Measurements from ENCODE around the gene ZBTB21. TPM values are rescaled to one million over a fixed set of nuclear protein-coding genes. Genes with fewer than 3 reads are reported as not detected.

The ZBTB21 gene
- total and polyA plus RNA-seq, 2 of the 4 experiments (the other 2 are of a cell fraction), result 6.8 to 12.0 TPM

- no peak overlapping the region for H3K4me3 ChIP-seq (ENCODE audit: insufficient read depth, low read depth, low read length)
- CTCF ChIA-PET, result interaction anchor here (0.7 kb wide), 1 partner anchor 895 kb away, joined by 6 read pairs; no protein-coding TSS in a partner anchor
- POLR2A ChIA-PET (ENCODE audit: unreplicated experiment), result no interaction called here
- TF ChIP-seq RAD21 (IDR thresholded peaks at IDR 0.05; ENCODE audit: low read length), result no peak
- no peak for TF ChIP-seq SMC3 (IDR thresholded peaks at IDR 0.05; ENCODE audit: low read depth, low read length)
- TF ChIP-seq RFX5 (IDR thresholded peaks at IDR 0.05; ENCODE audit: low read depth, low read length), result no peak
- no peak for TF ChIP-seq FOS (IDR thresholded peaks at IDR 0.05; ENCODE audit: low read depth, low read length)
- TF ChIP-seq RCOR1 (IDR thresholded peaks at IDR 0.05; ENCODE audit: insufficient replicate concordance, low read length), result no peak
- no peak for TF ChIP-seq MXI1 (IDR thresholded peaks at IDR 0.05; ENCODE audit: borderline replicate concordance, low read depth, low read length)
- TF ChIP-seq CTCF (conservative IDR thresholded peaks at IDR 0.05; ENCODE audit: low read depth, low read length), result no peak
- no peak for TF ChIP-seq MAZ (IDR thresholded peaks at IDR 0.05; ENCODE audit: borderline replicate concordance, low read depth, low read length)
- TF ChIP-seq CHD1 (IDR thresholded peaks at IDR 0.05; ENCODE audit: low read depth, low read length), result no peak
- no peak for TF ChIP-seq MAFK (IDR thresholded peaks at IDR 0.05; ENCODE audit: low read depth, low read length)
- TF ChIP-seq ELK1 (IDR thresholded peaks at IDR 0.05; ENCODE audit: borderline replicate concordance, low read depth, low read length), result no peak
- TF ChIP-seq BHLHE40 (IDR thresholded peaks at IDR 0.05; ENCODE audit: low read depth, low read length), result no peak
- no peak for TF ChIP-seq CEBPB (IDR thresholded peaks at IDR 0.05; ENCODE audit: low read depth, low read length)
- no peak for TF ChIP-seq NFE2L2 (IDR thresholded peaks at IDR 0.05; ENCODE audit: low read depth, low read length)
- no peak for TF ChIP-seq USF2 (IDR thresholded peaks at IDR 0.05; ENCODE audit: low read depth, low read length)
- no peak for TF ChIP-seq POLR2A (IDR thresholded peaks at IDR 0.05; ENCODE audit: low read depth, low read length)
- no peak overlapping the region for H3K14ac ChIP-seq (replicated peaks; ENCODE audit: low read depth, low read length)
- WGBS, 2 experiments (ENCODE audit: extremely low coverage in 2 of 2, insufficient read length in 1 of 2), result 83% methylated on average over 11 of the region's 19 CpGs; no CpG with 5 or more reads in 1 of the 2 experiments
- no peak overlapping the region for H3K56ac ChIP-seq (ENCODE audit: extremely low read depth, insufficient read depth, low read length)
- H4K8ac ChIP-seq (ENCODE audit: low read depth in 2 of 2, low read length in 2 of 2), result peak overlapping the region in 1 of 2 experiments; percentile 8; a peak in 1 of 4 replicates
- H3K4me1 ChIP-seq (ENCODE audit: control insufficient read depth, insufficient read depth, low read length), result peaks cover 2% of the 10 kb centered on the region; the same call in 1 of the 2 replicates
- H3K23ac ChIP-seq (ENCODE audit: low read depth, low read length), result no peak overlapping the region
- no peak overlapping the region for H2BK15ac ChIP-seq (ENCODE audit: low read depth, low read length)
- no peaks in the 10 kb centered on the region for H3K27me3 ChIP-seq (ENCODE audit: control insufficient read depth, insufficient read depth, low read length)
- no peak overlapping the region for H2BK5ac ChIP-seq (ENCODE audit: low read depth, low read length, poor library complexity, severe bottlenecking)
- H2BK120ac ChIP-seq (ENCODE audit: low read depth, low read length), result no peak overlapping the region; the same call in 1 of the 2 replicates
- H3K9me1 ChIP-seq (ENCODE audit: insufficient read depth, low read length), result 0 out of 2 replicates have a peak, but pooled peaks cover 2% of the 10 kb centered on the region
- no peak overlapping the region for H3K9ac ChIP-seq (ENCODE audit: low read depth, low read length)
- no peaks in the 10 kb centered on the region for H3K36me3 ChIP-seq (ENCODE audit: control insufficient read depth, insufficient read depth, low read length)
- intact Hi-C loops (cut with micrococcal nuclease) (no loop called here), in situ Hi-C loops (cut with MboI; ENCODE audit: low sequenced_read_pairs) (no loop called here), dilution Hi-C loops (cut with HindIII; ENCODE audit: low sequenced_read_pairs, unreplicated experiment) (no loop called here)
- H3K27ac ChIP-seq (ENCODE audit: insufficient read depth, low read length), result no peak overlapping the region
- no peaks in the 10 kb centered on the region for H4K20me1 ChIP-seq (ENCODE audit: insufficient read depth, low read length)
- ATAC-seq (ENCODE audit: low read depth) (no peak), DNase-seq (no peak)
- no peak overlapping the region for H4K91ac ChIP-seq (ENCODE audit: insufficient read depth, low read depth, low read length)
- no peak overlapping the region for H2BK20ac ChIP-seq (ENCODE audit: low read depth, low read length)
- H2AK5ac ChIP-seq (ENCODE audit: low read depth, low read length), result no peak overlapping the region
- H3K4ac ChIP-seq (ENCODE audit: low read depth, low read length), result no peak overlapping the region
- H2AFZ ChIP-seq (replicated peaks; ENCODE audit: low read length, poor library complexity), result no peak overlapping the region
- no peak overlapping the region for H4K5ac ChIP-seq (ENCODE audit: low read depth, low read length)
- BruUV-seq (replicated peaks), result no TSS peak
- H2AK9ac ChIP-seq (replicated peaks; ENCODE audit: low read depth, low read length, poor library complexity), result no peak overlapping the region
- H3K79me1 ChIP-seq (ENCODE audit: low read depth in 1 of 2, low read length in 2 of 2), result peaks cover 8 to 9% of the 10 kb centered on the region in 2 experiments; a peak in 3 of 4 replicates
- H3K18ac ChIP-seq (ENCODE audit: low read depth, low read length), result no peak overlapping the region
- peaks cover 4% of the 10 kb centered on the region; the same call in 1 of the 2 replicates for H3K9me3 ChIP-seq (ENCODE audit: control insufficient read depth, insufficient read depth, low read length)
- H3K4me2 ChIP-seq (ENCODE audit: low read depth, low read length), result no peak overlapping the region
Measured at GRCh38 chr21:42016364-42016985, 6.3 kb upstream of the ZBTB21 start.
